ENCODE results near the gene PDE8A.
A peak's percentile ranks its signal among the peaks of the same experiment; 100 is the strongest.

The PDE8A gene

DNA sequence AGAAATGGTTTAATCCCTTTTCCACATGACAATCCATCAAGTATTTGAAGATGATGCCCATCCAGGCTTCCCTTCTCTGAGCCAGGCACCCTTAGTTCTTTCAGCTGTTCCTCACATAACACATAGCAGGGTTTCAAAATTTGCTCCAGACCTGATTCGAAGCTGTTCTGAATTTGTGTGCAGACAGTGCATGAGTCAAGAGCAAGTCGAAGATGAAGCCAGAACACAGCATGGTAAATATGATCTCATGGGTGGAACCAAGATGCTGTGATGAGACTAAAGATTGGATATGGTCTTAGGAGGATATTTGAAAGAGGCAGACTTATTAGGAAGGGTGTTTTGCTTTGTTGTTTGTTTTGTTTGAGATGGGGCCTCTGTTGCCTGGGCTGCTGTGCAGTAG is 32.6 kb upstream of the PDE8A start:
- H3K4me1 ChIP-seq (ENCODE audit: control insufficient read depth in 1 of 2, insufficient read depth in 2 of 2, low read length in 2 of 2) = peaks cover 0 to 6% of the 10 kb centered on the region in 2 donors
- peak overlapping the region; percentile 29 for H3K27ac ChIP-seq (ENCODE audit: low read length)
- no peaks in the 10 kb centered on the region for H3K27me3 ChIP-seq (ENCODE audit: low read depth, low read length)
- no peak overlapping the region for H3K4me3 ChIP-seq (ENCODE audit: low read depth in 1 of 2, low read length in 2 of 2)
- no peaks in the 10 kb centered on the region for H3K9me3 ChIP-seq (ENCODE audit: control insufficient read depth in 1 of 2, low read length in 2 of 2)
- H3K36me3 ChIP-seq (ENCODE audit: control insufficient read depth in 1 of 2, insufficient read depth in 2 of 2, low read length in 2 of 2) = no peaks in the 10 kb centered on the region

GRCh38 chr15:84949845-84950569 is 31.6 kb upstream of the PDE8A start:
- H3K27me3 ChIP-seq (ENCODE audit: low read depth, low read length) = no peaks in the 10 kb centered on the region
- H3K9me3 ChIP-seq (ENCODE audit: control insufficient read depth in 1 of 2, low read length in 2 of 2) = no peaks in the 10 kb centered on the region
- no peaks in the 10 kb centered on the region for H3K36me3 ChIP-seq (ENCODE audit: control insufficient read depth in 1 of 2, insufficient read depth in 2 of 2, low read length in 2 of 2)
- no peak overlapping the region for H3K27ac ChIP-seq (ENCODE audit: low read length)
- no peak overlapping the region for H3K4me3 ChIP-seq (ENCODE audit: low read depth in 1 of 2, low read length in 2 of 2)
- H3K4me1 ChIP-seq (ENCODE audit: control insufficient read depth in 1 of 2, insufficient read depth in 2 of 2, low read length in 2 of 2) = peaks cover 0 to 6% of the 10 kb centered on the region in 2 donors

- H3K36me3 ChIP-seq (ENCODE audit: control insufficient read depth in 1 of 2, insufficient read depth in 2 of 2, low read length in 2 of 2) = no peaks in the 10 kb centered on the region
- H3K9me3 ChIP-seq (ENCODE audit: control insufficient read depth in 1 of 2, low read length in 2 of 2) = no peaks in the 10 kb centered on the region
- no peaks in the 10 kb centered on the region for H3K27me3 ChIP-seq (ENCODE audit: low read depth, low read length)
- no peak overlapping the region for H3K4me3 ChIP-seq (ENCODE audit: low read depth in 1 of 2, low read length in 2 of 2)
- H3K4me1 ChIP-seq (ENCODE audit: control insufficient read depth in 1 of 2, insufficient read depth in 2 of 2, low read length in 2 of 2) = peaks cover under 1 to 6% of the 10 kb centered on the region in 2 donors
- H3K27ac ChIP-seq (ENCODE audit: low read length) = no peak overlapping the region
These were observed 31.0 kb upstream of the PDE8A start for GRCh38 chr15:84950570-84951111.

GRCh38 chr15:84951736-84952135 is 29.9 kb upstream of the PDE8A start:
- Histone ChIP-seq H3K4me3 (ENCODE audit: low read depth in 1 of 2, low read length in 2 of 2) (no peak overlapping the region), H3K9me3 (ENCODE audit: control insufficient read depth in 1 of 2, low read length in 2 of 2) (no peaks in the 10 kb centered on the region), H3K27me3 (ENCODE audit: low read depth, low read length) (no peaks in the 10 kb centered on the region), H3K27ac (ENCODE audit: low read length) (no peak overlapping the region), H3K36me3 (ENCODE audit: control insufficient read depth in 1 of 2, insufficient read depth in 2 of 2, low read length in 2 of 2) (no peaks in the 10 kb centered on the region), H3K4me1 (ENCODE audit: control insufficient read depth in 1 of 2, insufficient read depth in 2 of 2, low read length in 2 of 2) (peaks cover 4 to 6% of the 10 kb centered on the region in 2 donors)

GRCh38 chr15:84953136-84953535 is 28.5 kb upstream of the PDE8A start:
- peaks cover 4 to 6% of the 10 kb centered on the region in 2 donors for H3K4me1 ChIP-seq (ENCODE audit: control insufficient read depth in 1 of 2, insufficient read depth in 2 of 2, low read length in 2 of 2)
- H3K36me3 ChIP-seq (ENCODE audit: control insufficient read depth in 1 of 2, insufficient read depth in 2 of 2, low read length in 2 of 2) = no peaks in the 10 kb centered on the region

GRCh38 chr15:84953726-84954125 is 27.9 kb upstream of the PDE8A start:
- peaks cover 4 to 5% of the 10 kb centered on the region in 2 donors for H3K4me1 ChIP-seq (ENCODE audit: control insufficient read depth in 1 of 2, insufficient read depth in 2 of 2, low read length in 2 of 2)
- no peaks in the 10 kb centered on the region for H3K36me3 ChIP-seq (ENCODE audit: control insufficient read depth in 1 of 2, insufficient read depth in 2 of 2, low read length in 2 of 2)
- no peaks in the 10 kb centered on the region for H3K9me3 ChIP-seq (ENCODE audit: control insufficient read depth in 1 of 2, low read length in 2 of 2)
- H3K4me3 ChIP-seq (ENCODE audit: low read depth in 1 of 2, low read length in 2 of 2) = no peak overlapping the region
- no peak overlapping the region for H3K27ac ChIP-seq (ENCODE audit: low read length)
- H3K27me3 ChIP-seq (ENCODE audit: low read depth, low read length) = no peaks in the 10 kb centered on the region

More at GRCh38 chr15:84953136-84953535, 28.5 kb upstream of the PDE8A start:
- no peak overlapping the region for H3K4me3 ChIP-seq (ENCODE audit: low read depth in 1 of 2, low read length in 2 of 2)
- H3K27ac ChIP-seq (ENCODE audit: low read length) = no peak overlapping the region
- no peaks in the 10 kb centered on the region for H3K9me3 ChIP-seq (ENCODE audit: control insufficient read depth in 1 of 2, low read length in 2 of 2)
- H3K27me3 ChIP-seq (ENCODE audit: low read depth, low read length) = no peaks in the 10 kb centered on the region

- H3K4me1 ChIP-seq (ENCODE audit: control insufficient read depth in 1 of 2, insufficient read depth in 2 of 2, low read length in 2 of 2) = peaks cover 0 to 4% of the 10 kb centered on the region in 2 donors
- H3K9me3 ChIP-seq (ENCODE audit: control insufficient read depth in 1 of 2, low read length in 2 of 2) = no peaks in the 10 kb centered on the region
- peak overlapping the region; percentile 36 to 55 for H3K4me3 ChIP-seq (ENCODE audit: low read depth in 1 of 2, low read length in 2 of 2)
- no peak overlapping the region for H3K27ac ChIP-seq (ENCODE audit: low read length)
- no peaks in the 10 kb centered on the region for H3K27me3 ChIP-seq (ENCODE audit: low read depth, low read length)
- no peaks in the 10 kb centered on the region for H3K36me3 ChIP-seq (ENCODE audit: control insufficient read depth in 1 of 2, insufficient read depth in 2 of 2, low read length in 2 of 2)
These were observed 26.4 kb upstream of the PDE8A start for GRCh38 chr15:84955089-84955848.

GRCh38 chr15:84956199-84956598 is 25.5 kb upstream of the PDE8A start:
- Histone ChIP-seq H3K9me3 (ENCODE audit: control insufficient read depth in 1 of 2, low read length in 2 of 2) (no peaks in the 10 kb centered on the region), H3K4me1 (ENCODE audit: control insufficient read depth in 1 of 2, insufficient read depth in 2 of 2, low read length in 2 of 2) (peaks cover 0 to 4% of the 10 kb centered on the region in 2 donors), H3K27me3 (ENCODE audit: low read depth, low read length) (no peaks in the 10 kb centered on the region), H3K27ac (ENCODE audit: low read length) (no peak overlapping the region), H3K4me3 (ENCODE audit: low read depth in 1 of 2, low read length in 2 of 2) (no peak overlapping the region), H3K36me3 (ENCODE audit: control insufficient read depth in 1 of 2, insufficient read depth in 2 of 2, low read length in 2 of 2) (no peaks in the 10 kb centered on the region)

DNA sequence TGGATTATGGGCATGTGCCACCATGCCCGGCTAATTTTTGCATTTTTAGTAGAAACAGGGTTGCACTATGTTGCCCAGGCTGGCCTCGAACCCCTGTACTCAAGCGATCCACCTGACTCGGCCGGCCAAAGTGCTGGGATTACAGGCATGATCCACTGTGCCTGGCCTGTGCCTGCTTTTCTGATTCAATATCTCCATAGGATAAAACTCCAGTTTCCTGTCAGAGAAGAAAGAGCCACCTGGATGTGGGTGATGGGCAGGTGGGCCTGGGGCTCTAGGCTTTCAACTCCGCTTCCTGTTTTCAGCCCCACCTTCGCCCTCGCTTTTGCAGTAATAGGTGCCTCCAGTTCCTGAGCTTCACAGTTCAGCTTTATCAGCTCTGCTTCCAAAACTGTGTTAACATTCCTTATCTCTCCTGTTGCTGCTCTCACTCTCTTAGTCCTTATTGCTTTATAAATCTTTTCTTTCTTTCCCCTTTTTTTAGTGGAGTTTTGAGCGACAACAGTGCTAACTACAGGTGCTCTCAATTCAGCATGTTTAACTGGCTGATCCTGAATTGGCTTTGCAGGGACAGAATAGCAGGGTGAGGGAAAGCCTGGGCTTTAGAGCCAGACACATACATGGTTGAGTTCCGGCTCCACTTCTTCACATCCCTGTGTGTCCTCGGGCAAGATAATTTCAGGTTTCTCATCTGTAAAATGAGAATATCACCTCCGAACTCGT is 21.1 kb upstream of the PDE8A start:
- no peaks in the 10 kb centered on the region for H3K36me3 ChIP-seq (ENCODE audit: control insufficient read depth in 1 of 2, insufficient read depth in 2 of 2, low read length in 2 of 2)

GRCh38 chr15:84961114-84961452 is 20.6 kb upstream of the PDE8A start:
- Histone ChIP-seq H3K4me3 (ENCODE audit: low read depth in 1 of 2, low read length in 2 of 2) (no peak overlapping the region), H3K27ac (ENCODE audit: low read length) (no peak overlapping the region), H3K36me3 (ENCODE audit: control insufficient read depth in 1 of 2, insufficient read depth in 2 of 2, low read length in 2 of 2) (no peaks in the 10 kb centered on the region), H3K27me3 (ENCODE audit: low read depth, low read length) (no peaks in the 10 kb centered on the region), H3K4me1 (ENCODE audit: control insufficient read depth in 1 of 2, insufficient read depth in 2 of 2, low read length in 2 of 2) (no peaks in the 10 kb centered on the region), H3K9me3 (ENCODE audit: control insufficient read depth in 1 of 2, low read length in 2 of 2) (peaks cover 0 to 5% of the 10 kb centered on the region in 2 donors)

More for the DNA sequence above, 21.1 kb upstream of the PDE8A start:
- no peaks in the 10 kb centered on the region for H3K27me3 ChIP-seq (ENCODE audit: low read depth, low read length)
- peaks cover 0 to 5% of the 10 kb centered on the region in 2 donors for H3K9me3 ChIP-seq (ENCODE audit: control insufficient read depth in 1 of 2, low read length in 2 of 2)
- no peak overlapping the region for H3K27ac ChIP-seq (ENCODE audit: low read length)
- H3K4me1 ChIP-seq (ENCODE audit: control insufficient read depth in 1 of 2, insufficient read depth in 2 of 2, low read length in 2 of 2) = peaks cover 0 to 4% of the 10 kb centered on the region in 2 donors
- no peak overlapping the region for H3K4me3 ChIP-seq (ENCODE audit: low read depth in 1 of 2, low read length in 2 of 2)

DNA sequence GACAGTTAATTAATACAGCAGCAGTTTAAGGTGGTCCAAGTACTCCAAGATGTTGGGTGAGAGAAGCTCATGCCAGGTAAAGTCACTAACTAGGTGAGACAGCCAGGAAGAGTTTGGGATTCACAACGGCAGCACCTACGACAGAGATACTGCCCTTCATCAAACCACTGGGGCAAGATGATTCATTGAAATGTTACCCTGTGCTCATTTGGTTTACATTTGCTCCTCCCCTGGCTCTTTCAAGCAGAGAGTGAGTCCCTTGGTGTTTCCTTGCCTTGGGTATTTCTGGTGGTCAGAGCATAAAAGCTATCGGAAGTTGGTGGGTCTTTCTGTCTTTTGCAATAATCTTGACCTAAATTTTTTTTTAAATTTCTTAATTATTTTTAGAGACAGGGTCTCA is 19.9 kb upstream of the PDE8A start:
- H3K36me3 ChIP-seq (ENCODE audit: control insufficient read depth in 1 of 2, insufficient read depth in 2 of 2, low read length in 2 of 2) = no peaks in the 10 kb centered on the region
- no peak overlapping the region for H3K4me3 ChIP-seq (ENCODE audit: low read depth in 1 of 2, low read length in 2 of 2)
- H3K9me3 ChIP-seq (ENCODE audit: control insufficient read depth in 1 of 2, low read length in 2 of 2) = peaks cover 0 to 5% of the 10 kb centered on the region in 2 donors
- H3K27ac ChIP-seq (ENCODE audit: low read length) = no peak overlapping the region
- H3K4me1 ChIP-seq (ENCODE audit: control insufficient read depth in 1 of 2, insufficient read depth in 2 of 2, low read length in 2 of 2) = no peaks in the 10 kb centered on the region
- no peaks in the 10 kb centered on the region for H3K27me3 ChIP-seq (ENCODE audit: low read depth, low read length)

Measured in muscle layer of duodenum (tissue), 2 donors.